ENCODE data around the gene CRIP1.

The CRIP1 gene

DNA sequence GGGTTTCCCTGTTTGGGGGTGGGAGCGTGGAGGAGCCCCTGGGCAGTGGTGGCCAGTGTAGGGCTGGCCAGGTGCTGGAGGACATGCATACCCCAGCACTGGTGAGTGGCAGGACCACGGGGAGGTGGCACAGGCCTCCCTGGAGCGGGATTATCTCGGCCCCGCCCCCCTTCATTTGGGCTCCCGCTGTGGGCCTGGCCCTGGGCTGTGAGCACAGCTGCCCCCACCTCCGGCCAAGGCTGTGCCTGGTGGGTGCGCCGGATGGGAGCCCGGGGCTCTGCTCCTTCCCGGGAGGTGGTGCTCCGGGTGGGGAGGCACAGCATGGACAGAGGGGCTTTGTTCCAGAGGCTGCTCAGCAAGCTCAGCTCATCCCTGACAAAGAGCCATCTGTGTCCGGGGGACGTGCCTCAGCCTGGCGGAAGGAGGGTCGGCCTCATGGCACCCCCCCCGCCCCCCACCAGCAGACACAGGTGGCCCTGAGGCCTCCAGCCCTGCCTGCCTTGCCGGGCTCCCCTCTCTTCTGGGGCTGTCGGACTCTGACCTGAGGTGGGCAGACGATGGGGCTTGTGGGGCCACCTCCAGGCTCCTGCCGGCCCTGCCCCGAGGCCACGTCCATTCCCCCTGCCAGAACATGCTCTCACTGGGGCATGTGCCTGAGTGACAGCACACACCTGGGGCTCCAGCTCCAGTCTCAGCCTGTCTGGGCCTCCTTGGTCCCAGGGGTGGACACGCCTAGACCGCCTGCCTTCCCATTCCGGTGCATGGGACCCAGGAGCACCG, 12.8 kb downstream of the CRIP1 start:
- TF ChIP-seq, protein P1, sequence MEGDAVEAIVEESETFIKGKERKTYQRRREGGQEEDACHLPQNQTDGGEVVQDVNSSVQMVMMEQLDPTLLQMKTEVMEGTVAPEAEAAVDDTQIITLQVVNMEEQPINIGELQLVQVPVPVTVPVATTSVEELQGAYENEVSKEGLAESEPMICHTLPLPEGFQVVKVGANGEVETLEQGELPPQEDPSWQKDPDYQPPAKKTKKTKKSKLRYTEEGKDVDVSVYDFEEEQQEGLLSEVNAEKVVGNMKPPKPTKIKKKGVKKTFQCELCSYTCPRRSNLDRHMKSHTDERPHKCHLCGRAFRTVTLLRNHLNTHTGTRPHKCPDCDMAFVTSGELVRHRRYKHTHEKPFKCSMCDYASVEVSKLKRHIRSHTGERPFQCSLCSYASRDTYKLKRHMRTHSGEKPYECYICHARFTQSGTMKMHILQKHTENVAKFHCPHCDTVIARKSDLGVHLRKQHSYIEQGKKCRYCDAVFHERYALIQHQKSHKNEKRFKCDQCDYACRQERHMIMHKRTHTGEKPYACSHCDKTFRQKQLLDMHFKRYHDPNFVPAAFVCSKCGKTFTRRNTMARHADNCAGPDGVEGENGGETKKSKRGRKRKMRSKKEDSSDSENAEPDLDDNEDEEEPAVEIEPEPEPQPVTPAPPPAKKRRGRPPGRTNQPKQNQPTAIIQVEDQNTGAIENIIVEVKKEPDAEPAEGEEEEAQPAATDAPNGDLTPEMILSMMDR (IDR thresholded peaks at IDR 0.05; ENCODE audit: low read depth, low read length) = no peak
- H3K4me3 ChIP-seq (ENCODE audit: low read depth, low read length) = no peak overlapping the region

DNA sequence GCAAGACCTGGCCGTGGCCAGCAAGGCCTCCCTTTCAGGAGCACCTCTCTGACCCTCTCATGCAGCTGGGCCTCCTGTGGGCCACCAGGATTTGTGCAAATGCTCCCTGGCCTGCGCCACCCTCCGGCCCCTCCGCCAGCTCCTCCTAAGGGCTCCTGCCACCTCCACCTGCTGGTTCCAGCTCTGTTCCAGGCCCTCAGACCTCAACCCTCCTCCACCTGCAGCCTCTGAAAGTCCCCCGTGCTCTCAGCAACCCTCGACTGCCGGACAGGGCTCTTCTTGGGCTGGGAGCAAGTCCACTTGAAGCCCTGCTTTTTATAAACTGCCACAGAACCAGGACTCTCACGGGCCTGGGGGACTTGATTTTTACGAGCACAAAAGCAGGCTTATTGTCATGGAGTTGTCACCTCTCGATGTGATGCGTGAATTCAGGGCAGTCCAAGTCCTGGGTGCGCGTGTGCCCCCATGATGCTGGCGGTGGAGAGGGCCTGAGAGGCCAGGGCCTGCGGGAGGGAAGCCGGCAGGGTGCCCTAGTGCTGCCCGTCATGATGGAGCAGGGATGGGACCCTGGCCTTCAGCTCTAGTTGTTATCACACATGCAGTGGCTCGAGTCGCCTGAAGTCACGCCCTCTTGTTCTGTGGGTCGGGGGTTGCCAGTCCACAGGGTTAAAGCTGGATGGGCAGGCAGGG, 13.5 kb downstream of the CRIP1 start:
- no peak overlapping the region for H3K4me3 ChIP-seq (ENCODE audit: low read depth, low read length)
- TF ChIP-seq, protein P1 (IDR thresholded peaks at IDR 0.05; ENCODE audit: low read depth, low read length) = no peak

DNA sequence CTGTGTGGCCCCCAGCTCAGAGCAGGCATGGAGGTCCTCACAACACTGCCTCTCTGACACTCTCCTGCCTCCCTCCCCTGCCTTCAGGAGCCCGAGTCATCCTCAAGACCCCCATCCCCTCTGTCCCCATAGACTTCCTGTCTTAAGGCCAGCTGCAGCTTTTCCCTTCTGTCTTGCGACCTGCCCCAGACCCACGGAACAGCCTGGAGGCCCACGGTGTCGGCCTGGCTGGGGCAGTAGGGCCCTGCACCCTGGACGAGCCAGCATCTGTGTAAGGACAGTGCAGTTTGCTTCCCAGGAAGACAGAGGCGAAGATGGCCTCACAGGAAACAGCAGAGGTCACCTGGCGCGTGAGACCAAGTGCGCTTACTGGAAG, 14.0 kb downstream of the CRIP1 start:
- no peak overlapping the region for H3K4me3 ChIP-seq (ENCODE audit: low read depth, low read length)
- TF ChIP-seq, protein P1 (IDR thresholded peaks at IDR 0.05; ENCODE audit: low read depth, low read length) = no peak

GRCh38 chr14:105501504-105502291, 15.0 kb downstream of the CRIP1 start:
- TF ChIP-seq, protein P1 (IDR thresholded peaks at IDR 0.05; ENCODE audit: low read depth, low read length) = no peak
- no peak overlapping the region for H3K4me3 ChIP-seq (ENCODE audit: low read depth, low read length)

DNA sequence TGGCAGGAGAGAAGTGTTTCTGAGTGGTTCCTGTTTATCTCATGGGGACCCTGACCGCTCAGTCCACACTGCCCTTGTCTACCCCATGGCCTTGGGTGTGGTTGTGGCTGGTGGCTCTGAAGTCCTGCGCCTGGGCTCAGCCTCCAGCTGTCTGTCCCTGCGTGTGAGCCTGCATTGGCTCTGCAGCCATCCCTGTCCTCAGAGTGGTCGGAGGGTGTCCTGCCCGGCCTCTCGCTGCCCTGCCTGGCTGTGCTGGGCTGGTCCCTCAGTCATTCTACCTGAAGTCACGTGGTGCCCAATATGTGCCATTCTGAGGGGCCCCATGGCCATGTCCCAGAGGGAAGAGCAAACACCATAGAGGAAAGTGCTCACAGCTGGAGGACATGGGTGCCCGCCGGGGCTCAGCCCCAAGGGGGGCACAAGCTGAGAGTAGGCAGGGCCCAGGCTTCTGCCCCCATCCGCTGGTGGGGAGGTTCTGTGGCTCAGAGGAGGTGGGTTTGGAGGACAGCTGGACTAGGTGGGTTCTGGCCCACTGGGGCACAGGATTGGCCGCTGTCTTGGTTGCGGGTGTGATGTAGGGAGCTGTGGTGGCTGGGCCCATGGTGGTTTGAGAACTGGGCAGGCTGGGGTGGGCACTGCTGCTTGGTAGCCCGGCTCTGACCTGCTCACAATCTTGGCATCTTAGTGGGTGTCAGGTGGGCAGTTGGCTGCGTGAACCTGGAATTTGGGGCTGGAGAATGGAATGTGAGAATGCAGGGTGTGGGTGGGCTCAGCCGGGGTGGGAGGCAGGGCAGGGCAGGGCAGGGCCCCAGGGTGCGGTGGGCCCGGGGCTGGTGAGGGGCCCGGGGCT, 16.0 kb downstream of the CRIP1 start:
- H3K4me3 ChIP-seq (ENCODE audit: low read depth, low read length) = no peak overlapping the region
- TF ChIP-seq, protein P1 (IDR thresholded peaks at IDR 0.05; ENCODE audit: low read depth, low read length) = no peak

DNA sequence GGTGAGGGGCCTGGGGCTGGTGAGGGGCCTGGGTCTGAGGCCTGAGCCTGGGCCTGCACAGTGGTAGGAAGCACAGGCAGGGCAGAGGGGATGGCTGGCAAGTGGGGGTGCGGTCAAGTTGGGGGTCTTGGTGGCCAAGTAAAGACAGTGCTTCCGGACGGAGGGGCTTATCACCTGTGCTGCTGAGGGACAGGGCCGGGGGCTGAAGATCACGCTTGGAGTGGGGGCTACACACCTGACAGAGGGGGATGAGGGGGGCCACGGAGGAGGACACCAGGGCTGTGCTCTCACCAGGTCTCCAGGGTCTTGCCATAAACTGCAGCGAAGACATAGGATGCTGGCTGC, 16.6 kb downstream of the CRIP1 start:
- H3K4me3 ChIP-seq (ENCODE audit: low read depth, low read length) = no peak overlapping the region
- TF ChIP-seq, protein P1 (IDR thresholded peaks at IDR 0.05; ENCODE audit: low read depth, low read length) = no peak
